ENCODE data around the gene TPTE2.
"Not testable (repeated sequence)": the region's sequence is repeated elsewhere in the genome, so short reads cannot be mapped to it uniquely, and the experiment has no call there.

Gene TPTE2

GRCh38 chr13:19561127-19561582, at the start of gene TPTE2:
TPTE2 (minus strand) TSS chr13:19561532; CDS start chr13:19503234, 58,298 bp downstream.
- not testable (repeated sequence) for DNase-seq

- no peak for DNase-seq
Measured at GRCh38 chr13:19607523-19608078, 46.3 kb upstream of the TPTE2 start.

GRCh38 chr13:19606737-19607136, 45.4 kb upstream of the TPTE2 start:
- no peak for DNase-seq

DNA sequence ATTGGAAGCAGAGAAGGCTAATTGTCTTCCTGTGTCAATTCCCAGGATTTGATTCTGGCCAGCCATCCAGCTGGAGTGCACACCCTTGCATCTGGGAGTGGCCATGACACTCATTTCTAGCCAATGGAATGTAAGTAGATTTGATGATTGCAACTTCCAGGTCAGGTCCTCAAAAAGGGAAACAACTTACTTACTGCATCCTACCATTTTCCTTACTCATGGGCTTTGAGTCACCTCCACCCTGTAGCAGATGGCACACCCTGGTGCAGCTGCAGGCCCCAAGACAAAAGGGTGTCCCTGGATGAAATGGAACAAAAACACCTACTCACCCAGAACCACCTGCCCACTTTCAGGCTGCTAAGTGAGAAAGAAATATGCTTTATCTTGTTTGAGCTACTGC, 44.8 kb upstream of the TPTE2 start:
- no peak for DNase-seq

DNA sequence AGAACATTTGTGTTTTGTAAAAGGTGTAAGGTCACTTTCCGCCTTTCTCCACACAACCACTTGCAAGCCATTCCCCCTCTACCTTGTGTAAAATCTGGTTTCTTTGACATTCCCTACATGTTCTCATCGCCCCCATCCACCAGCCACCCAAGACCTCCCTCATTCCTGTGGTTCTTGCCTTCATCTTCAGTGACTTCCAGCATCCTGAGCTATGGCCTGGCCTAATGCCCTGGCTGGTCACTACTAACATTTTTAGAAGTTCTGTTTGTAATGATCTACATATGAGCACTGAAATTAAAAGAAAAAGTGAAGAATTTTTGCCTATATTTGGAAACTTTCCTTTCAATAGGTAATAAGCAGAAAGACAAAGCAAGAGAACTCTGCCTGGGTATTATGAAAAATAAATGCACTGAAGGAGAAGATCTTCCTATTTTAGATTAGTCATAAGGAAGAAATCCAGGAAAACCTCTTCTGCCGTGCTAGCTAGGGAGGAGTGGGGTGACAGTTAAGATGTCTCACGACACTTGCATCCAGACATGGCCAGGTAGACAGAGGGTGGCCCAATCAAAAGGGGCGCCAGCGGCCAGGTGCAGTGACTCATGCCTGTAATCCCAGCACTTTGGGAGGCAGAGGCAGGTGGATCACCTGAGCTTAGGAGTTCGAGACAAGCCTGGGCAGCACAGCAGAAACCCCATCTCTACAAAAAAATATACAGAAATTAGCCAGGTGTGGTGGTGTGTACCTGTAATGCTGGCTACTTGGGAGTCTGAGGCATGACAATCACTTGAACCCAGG, 44.0 kb upstream of the TPTE2 start:
- no peak for DNase-seq

GRCh38 chr13:19604306-19604705, 43.0 kb upstream of the TPTE2 start:
- DNase-seq = no peak

DNA sequence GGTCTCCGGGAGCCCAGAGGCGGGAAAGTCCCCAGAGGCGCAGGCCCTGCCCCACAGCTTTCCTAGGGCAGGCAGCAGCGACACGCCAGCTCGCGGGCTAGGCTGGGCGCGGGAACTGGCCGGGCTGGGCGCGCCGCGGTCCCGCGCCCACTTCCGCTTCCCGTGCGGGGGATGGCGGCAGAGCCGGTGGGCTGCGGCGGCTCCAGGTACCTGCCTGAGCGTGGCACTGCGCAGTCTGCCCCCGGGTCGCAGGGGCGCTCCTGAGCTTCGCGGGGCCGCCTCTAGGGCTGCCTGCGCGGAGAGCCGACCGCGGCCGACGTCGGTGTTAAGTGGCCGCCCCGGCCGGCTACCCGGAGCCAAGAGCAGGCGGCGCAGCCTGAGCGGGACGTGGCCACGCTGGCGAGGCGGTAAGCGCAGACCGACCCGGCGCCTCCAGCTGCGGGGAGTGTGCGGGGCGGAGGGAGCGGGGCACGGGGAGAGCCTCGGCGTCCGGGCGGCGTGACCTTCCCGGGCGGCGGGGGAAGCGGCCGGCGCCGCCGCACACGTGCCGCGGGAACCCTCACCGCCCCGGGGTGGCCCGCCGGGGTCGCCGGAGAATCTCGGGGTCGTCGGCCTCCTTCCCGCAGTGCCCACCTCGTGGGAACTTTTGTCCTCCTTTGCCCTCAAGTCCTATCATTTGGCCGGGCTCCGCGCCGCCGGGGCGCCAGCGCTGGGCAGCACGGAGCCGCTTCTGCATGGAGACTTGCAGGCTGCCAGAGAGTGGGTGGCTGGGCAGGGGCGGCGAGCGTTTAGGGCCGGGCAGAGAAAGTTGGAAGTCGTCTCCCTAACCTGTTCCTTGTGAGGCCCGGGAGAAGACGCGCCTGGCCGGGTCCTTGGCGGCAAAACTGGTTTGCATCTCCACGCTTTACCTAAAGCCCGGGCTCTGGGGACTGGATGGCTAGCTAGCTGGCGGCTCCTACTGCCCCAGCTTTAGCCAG, 40.7 kb upstream of the TPTE2 start:
- DNase-seq = no peak

DNA sequence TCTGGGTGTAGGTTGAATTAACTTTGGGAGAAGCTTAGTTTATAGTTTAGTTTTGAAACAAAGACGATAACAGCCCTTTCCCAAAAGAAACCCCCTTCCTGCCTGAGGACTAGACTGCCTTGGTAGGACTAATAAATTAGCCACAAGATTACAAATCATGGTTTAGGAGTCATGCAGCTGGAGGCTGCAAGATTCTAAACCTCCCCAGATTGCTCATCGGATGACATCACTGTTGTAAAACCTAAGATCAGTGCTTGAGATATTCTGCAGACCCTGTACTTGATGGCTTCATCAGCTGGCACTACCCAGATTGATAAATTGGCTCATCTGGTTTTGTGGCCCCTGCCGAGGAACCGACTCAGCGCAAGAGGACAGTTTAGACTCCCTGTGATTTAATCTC, 36.2 kb upstream of the TPTE2 start:
- DNase-seq = no peak

DNA sequence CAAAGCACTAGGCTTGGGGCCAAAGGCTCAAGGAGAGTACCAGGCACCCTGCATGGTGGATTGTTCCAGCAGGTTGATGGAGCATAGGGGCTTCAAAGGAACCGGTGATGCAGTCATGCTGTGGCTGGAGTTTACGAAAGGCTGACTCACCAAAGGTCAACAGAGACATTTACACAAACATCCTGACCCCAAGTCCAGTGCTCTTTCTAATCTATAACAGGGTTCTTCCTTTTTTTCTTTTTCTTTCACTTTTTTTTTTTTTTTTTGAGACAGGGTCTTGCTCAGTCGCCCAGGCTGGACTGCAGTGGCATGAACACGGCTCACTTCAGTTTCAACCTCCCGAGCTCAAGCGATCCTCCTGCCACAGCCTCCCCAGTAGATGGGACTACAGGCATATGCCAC, 35.6 kb upstream of the TPTE2 start:
- no peak for DNase-seq

GRCh38 chr13:19596086-19596485, 34.8 kb upstream of the TPTE2 start:
- DNase-seq = no peak

GRCh38 chr13:19592657-19593180, 31.4 kb upstream of the TPTE2 start:
- DNase-seq = no peak

- DNase-seq = no peak
Measured at GRCh38 chr13:19591864-19592263, 30.5 kb upstream of the TPTE2 start.

DNA sequence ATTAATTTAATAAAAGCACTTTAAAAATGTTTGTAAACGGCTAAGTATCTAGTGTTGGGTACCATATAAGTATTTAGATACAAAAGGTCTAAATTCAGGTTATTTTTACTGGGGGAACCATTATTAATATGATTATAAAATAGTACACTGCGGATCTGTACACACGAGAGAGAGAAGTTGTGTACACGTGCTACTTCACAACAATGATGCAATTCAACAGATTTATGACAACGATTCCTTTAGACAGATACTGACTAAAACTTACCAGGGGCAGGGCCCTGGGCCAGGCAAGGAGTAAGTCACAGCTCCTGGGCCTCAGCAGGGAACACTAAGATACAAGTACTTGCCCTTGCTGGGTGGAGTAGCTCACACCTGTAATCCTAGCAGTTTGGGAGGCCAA, 29.1 kb upstream of the TPTE2 start:
- DNase-seq = no peak

DNA sequence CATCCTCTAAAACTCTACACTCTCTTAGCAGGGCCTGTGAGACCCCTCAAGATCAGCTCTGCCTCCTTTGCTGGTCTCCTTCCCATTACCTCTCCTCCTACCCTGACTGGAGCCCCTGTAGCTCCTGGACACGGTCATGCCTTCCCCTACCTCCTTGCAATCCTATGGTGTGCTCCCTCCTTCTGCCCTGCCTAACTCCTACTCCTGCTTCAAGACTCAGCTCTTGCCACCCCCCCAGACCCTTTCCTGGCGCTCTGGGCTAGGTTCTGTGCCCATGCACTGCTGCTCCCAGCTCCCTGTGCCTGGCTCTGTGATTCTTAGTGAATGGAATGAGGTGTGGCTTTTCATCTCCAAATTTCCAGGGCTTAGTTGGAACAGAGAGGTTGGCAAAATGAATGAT, 28.0 kb upstream of the TPTE2 start:
- no peak for DNase-seq

- no peak for DNase-seq
Measured at GRCh38 chr13:19587635-19588300, 26.4 kb upstream of the TPTE2 start.

GRCh38 chr13:19586904-19587634, 25.7 kb upstream of the TPTE2 start:
- no peak for DNase-seq

GRCh38 chr13:19581675-19582074, 20.3 kb upstream of the TPTE2 start:
- DNase-seq = no peak

GRCh38 chr13:19575230-19575629, 13.9 kb upstream of the TPTE2 start:
- DNase-seq = no peak

- no peak for DNase-seq
Measured at GRCh38 chr13:19573120-19573716, 11.9 kb upstream of the TPTE2 start.

- DNase-seq = no peak
Measured at GRCh38 chr13:19572280-19572679, 10.9 kb upstream of the TPTE2 start.

DNA sequence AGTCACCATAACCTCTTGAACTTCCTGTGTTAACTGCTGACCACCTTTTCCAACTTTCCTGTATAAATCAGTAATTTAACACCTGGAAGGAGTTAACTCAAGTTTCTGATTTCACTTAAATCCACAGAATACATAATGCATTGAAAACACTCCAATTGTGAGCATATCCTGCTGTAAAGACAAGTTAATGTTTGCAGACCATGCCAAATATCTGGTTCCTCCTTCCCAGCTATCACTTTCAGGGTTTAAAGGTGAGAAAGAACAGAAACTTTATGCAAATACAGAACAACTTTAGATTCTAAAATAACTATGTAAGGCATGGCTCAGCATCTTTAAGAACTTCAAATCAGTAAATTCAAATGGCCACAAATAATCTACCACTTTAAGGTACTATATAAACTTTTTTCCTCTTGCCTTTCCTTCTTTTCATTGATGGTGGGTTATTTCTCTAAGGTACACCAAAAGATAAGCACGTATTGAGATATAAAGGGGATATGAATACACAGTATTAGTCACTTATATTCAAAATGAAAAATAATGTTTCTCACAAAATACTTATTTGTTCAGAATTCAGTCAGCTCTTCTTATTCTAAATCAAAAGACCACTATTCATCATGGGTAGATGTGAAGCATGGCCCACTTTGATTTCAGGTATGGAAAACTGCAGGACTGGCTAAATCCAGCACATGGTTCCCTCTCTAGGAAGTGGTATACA, 6.6 kb upstream of the TPTE2 start:
- DNase-seq = no peak

Measured in NCI-H2107 (cell line).